GM19463 (cell line): ENCODE results near the gene FRMPD4.

Experiments used
- ATAC-seq: cut with Tn5 transposase; IDR thresholded peaks from one replicate; pipeline ENCODE4 v1.9.1; 2021; ENCODE audit warnings: mild to moderate bottlenecking, moderate library complexity; ENCODE audit not compliant: unreplicated experiment

The FRMPD4 gene

GRCh38 chrX:12611471-12611870 is 473.2 kb downstream of the FRMPD4 start:
- peak; percentile 58 for ATAC-seq

GRCh38 chrX:12614266-12614665 is 476.0 kb downstream of the FRMPD4 start:
- no peak for ATAC-seq

- ATAC-seq: no peak
Observed at GRCh38 chrX:12615061-12615460, 476.8 kb downstream of the FRMPD4 start.

- ATAC-seq: no peak
Observed at GRCh38 chrX:12617241-12617640, 479.0 kb downstream of the FRMPD4 start.

GRCh38 chrX:12647230-12647629 is 509.0 kb downstream of the FRMPD4 start:
- ATAC-seq: no peak

- ATAC-seq: no peak
Observed at GRCh38 chrX:12648995-12649394, 510.7 kb downstream of the FRMPD4 start.

GRCh38 chrX:12657433-12657832 is 519.2 kb downstream of the FRMPD4 start:
- ATAC-seq: no peak

GRCh38 chrX:12657881-12658280 is 519.6 kb downstream of the FRMPD4 start:
- peak; percentile 61 for ATAC-seq

GRCh38 chrX:12661464-12661863 is 523.2 kb downstream of the FRMPD4 start:
- no peak for ATAC-seq

- ATAC-seq: no peak
Observed at GRCh38 chrX:12672367-12673106, 534.3 kb downstream of the FRMPD4 start.

- no peak for ATAC-seq
Observed at GRCh38 chrX:12673487-12673886, 535.2 kb downstream of the FRMPD4 start.

- no peak for ATAC-seq
Observed at GRCh38 chrX:12679522-12679921, 541.2 kb downstream of the FRMPD4 start.

- ATAC-seq: no peak
Observed at GRCh38 chrX:12681047-12681446, 542.8 kb downstream of the FRMPD4 start.

- ATAC-seq: no peak
Observed at GRCh38 chrX:12685541-12685940, 547.3 kb downstream of the FRMPD4 start.

- no peak for ATAC-seq
Observed at GRCh38 chrX:12686331-12686730, 548.1 kb downstream of the FRMPD4 start.

- no peak for ATAC-seq
Observed at GRCh38 chrX:12690646-12691045, 552.4 kb downstream of the FRMPD4 start.

GRCh38 chrX:12693754-12694153 is 555.5 kb downstream of the FRMPD4 start:
- no peak for ATAC-seq

GRCh38 chrX:12700745-12701144 is 562.5 kb downstream of the FRMPD4 start:
- no peak for ATAC-seq

GRCh38 chrX:12701628-12702027 is 563.4 kb downstream of the FRMPD4 start:
- ATAC-seq: peak; percentile 63

- no peak for ATAC-seq
Observed at GRCh38 chrX:12702509-12703091, 564.3 kb downstream of the FRMPD4 start.

- ATAC-seq: no peak
Observed at GRCh38 chrX:12704706-12705105, 566.4 kb downstream of the FRMPD4 start.

GRCh38 chrX:12709047-12709446 is 570.8 kb downstream of the FRMPD4 start:
- no peak for ATAC-seq
